Measurements from ENCODE around the gene PLEKHH2.

PLEKHH2 gene

DNA sequence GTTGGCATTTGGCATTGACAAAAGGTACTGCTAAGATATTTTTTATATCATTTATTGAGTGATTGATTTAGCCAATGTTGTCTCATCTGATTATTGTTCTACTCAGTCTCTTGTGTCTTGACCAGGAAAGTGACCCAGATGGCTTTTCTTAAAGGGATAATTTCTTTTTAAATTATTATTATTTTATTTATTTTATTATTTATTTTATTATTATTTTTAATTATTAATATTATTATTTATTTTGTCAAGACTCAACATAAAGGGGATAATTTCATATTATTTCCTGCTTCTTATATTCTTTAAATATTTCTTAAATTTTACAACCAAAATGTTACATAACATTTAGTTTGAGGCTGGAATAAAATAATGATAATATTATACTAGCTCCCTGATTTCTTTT, 163.8 kb downstream of the PLEKHH2 start:
- H3K4me3 ChIP-seq (replicated peaks; ENCODE audit: low read depth, low read length): no peak overlapping the region
- no peak for DNase-seq (ENCODE audit: extremely low read depth, low read depth)
- TF ChIP-seq, protein P1, sequence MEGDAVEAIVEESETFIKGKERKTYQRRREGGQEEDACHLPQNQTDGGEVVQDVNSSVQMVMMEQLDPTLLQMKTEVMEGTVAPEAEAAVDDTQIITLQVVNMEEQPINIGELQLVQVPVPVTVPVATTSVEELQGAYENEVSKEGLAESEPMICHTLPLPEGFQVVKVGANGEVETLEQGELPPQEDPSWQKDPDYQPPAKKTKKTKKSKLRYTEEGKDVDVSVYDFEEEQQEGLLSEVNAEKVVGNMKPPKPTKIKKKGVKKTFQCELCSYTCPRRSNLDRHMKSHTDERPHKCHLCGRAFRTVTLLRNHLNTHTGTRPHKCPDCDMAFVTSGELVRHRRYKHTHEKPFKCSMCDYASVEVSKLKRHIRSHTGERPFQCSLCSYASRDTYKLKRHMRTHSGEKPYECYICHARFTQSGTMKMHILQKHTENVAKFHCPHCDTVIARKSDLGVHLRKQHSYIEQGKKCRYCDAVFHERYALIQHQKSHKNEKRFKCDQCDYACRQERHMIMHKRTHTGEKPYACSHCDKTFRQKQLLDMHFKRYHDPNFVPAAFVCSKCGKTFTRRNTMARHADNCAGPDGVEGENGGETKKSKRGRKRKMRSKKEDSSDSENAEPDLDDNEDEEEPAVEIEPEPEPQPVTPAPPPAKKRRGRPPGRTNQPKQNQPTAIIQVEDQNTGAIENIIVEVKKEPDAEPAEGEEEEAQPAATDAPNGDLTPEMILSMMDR (IDR thresholded peaks at IDR 0.05; ENCODE audit: low read depth, low read length, missing control alignments): no peak

DNA sequence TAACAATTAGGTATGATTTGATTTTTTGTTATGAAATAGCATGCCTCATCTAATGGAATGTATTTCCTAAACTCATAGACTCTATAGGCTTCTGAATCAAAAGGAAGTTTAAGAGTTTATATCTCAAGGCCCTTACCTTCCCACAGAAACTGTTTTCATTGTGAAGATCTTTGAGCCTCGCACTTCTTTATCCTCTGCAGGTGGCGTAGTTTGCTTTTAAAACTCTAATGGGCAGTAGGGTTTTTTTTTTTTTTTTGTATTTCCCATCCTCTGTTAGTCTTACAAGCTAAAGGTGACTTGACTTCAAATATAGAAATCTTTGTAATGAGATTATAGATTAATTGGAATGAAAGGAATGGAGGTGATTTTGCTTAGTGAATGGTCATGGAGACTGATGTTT, 165.1 kb downstream of the PLEKHH2 start:
- no peak overlapping the region for H3K4me3 ChIP-seq (replicated peaks; ENCODE audit: low read depth, low read length)
- TF ChIP-seq, protein P1 (IDR thresholded peaks at IDR 0.05; ENCODE audit: low read depth, low read length, missing control alignments): no peak
- no peak for DNase-seq (ENCODE audit: extremely low read depth, low read depth)

DNA sequence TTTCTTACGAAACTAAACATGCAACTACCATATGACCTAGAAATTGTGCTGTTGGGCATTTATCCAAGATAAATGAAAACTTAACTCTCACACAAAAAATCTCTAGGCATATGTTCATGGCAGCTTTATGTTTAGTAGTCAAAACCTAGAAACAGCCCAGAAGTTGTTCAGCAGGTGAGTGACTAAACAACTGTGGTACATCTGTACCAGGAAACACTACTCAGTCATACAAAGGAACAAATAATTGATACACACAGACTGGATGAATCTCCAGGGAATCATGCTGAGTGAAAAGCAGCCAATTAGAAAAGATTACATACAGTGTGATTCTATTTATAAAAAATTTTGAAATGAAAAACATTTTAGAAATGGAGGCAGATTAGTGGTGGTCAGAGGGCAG, 166.1 kb downstream of the PLEKHH2 start:
- no peak for DNase-seq (ENCODE audit: extremely low read depth, low read depth)
- TF ChIP-seq, protein P1 (IDR thresholded peaks at IDR 0.05; ENCODE audit: low read depth, low read length, missing control alignments): no peak
- H3K4me3 ChIP-seq (replicated peaks; ENCODE audit: low read depth, low read length): no peak overlapping the region

DNA sequence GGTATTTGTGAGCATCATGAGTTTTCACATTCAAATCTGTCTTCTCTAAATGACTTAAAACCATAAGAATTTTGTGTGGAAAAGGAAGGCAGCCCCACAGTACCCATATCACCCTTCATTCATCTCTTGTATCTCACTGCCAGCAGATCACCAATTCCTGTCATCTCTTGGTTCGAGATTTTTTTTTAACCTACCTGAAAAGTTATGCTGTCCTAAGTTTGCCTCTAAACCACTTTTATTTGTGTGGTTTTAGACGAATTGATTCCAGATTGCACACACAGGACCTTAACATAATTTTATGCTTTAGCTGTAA, 169.6 kb downstream of the PLEKHH2 start:
- DNase-seq (ENCODE audit: extremely low read depth, low read depth): no peak
- H3K4me3 ChIP-seq (replicated peaks; ENCODE audit: low read depth, low read length): no peak overlapping the region
- TF ChIP-seq, protein P1 (IDR thresholded peaks at IDR 0.05; ENCODE audit: low read depth, low read length, missing control alignments): no peak

DNA sequence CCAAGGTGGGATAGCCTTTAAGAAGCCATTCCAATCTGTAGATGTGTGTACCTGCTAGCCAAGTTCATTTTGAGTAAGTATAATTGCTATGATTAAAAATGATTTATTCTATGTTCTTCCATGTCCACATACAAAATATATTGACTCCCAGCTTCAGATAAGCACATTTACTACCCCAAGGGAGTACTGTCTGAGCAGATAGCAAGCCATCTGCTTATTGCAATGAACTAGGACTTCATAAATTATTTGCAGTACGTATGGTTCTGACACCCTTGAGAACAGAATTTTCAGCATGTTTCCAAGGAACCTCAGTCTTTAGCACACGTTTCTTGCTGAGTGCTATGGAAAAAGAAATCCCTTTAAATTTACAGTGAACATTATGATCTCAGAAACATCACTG, 173.4 kb downstream of the PLEKHH2 start:
- TF ChIP-seq, protein P1 (IDR thresholded peaks at IDR 0.05; ENCODE audit: low read depth, low read length, missing control alignments): no peak
- H3K4me3 ChIP-seq (replicated peaks; ENCODE audit: low read depth, low read length): no peak overlapping the region
- DNase-seq (ENCODE audit: extremely low read depth, low read depth): no peak

DNA sequence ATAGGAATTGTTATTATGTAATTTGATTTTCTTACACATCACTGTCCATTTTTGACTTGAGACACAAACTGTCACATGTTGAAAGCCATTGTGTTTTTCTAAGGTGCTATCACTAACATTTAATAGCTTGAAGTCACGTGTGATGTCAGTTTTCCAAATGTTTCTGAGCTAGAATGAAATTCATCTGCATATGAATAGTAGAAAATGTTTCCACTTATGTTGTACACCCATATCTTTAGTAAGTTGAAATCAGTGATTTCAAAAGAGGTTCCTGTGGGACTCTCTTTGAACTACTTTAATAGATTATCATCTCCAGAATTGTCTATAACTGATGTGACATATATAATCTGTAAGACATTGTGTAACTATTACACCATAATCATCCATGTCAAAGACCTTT, 173.8 kb downstream of the PLEKHH2 start:
- TF ChIP-seq, protein P1 (IDR thresholded peaks at IDR 0.05; ENCODE audit: low read depth, low read length, missing control alignments): no peak
- H3K4me3 ChIP-seq (replicated peaks; ENCODE audit: low read depth, low read length): no peak overlapping the region
- DNase-seq (ENCODE audit: extremely low read depth, low read depth): no peak

DNA sequence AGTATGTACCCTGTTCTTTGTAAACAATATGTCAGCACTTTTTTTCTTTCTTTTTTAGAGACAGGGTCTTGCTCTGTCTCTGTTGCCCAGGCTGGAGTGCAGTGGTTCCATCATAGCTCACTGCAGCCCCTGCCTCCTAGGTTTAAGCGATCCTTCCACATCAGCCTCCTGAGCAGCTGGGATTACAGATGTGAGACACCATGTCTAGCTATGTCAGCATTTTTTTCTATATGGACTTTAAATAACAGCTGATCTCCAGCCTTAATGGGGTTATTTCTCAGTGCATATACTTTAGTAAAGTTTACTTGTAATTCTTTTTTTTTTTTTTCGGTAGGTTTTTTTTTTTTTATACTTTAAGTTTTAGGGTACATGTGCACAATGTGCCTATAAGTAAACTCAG, 174.9 kb downstream of the PLEKHH2 start:
- TF ChIP-seq, protein P1 (IDR thresholded peaks at IDR 0.05; ENCODE audit: low read depth, low read length, missing control alignments): no peak
- no peak overlapping the region for H3K4me3 ChIP-seq (replicated peaks; ENCODE audit: low read depth, low read length)
- DNase-seq (ENCODE audit: extremely low read depth, low read depth): no peak
